Testis (tissue), 5 donors: ENCODE results near the gene MNX1. TPM values are rescaled to one million over a fixed set of nuclear protein-coding genes. Genes with fewer than 3 reads are reported as not detected.

Source experiments
- DNase-seq: peaks from one replicate; pipeline ENCODE4 v3.0.0-alpha.2; 2019
- H3K27ac ChIP-seq, 2 donors: fragments of 200-600 bp; sonication (generic); one replicate each; pipeline ENCODE4 v1.5.1; 2019
- H3K27me3 ChIP-seq: fragments of 200-600 bp; sonication (generic); one replicate; pipeline ENCODE4 v1.5.1; 2019
- H3K36me3 ChIP-seq: fragments of 200-600 bp; sonication (generic); one replicate; pipeline ENCODE4 v1.5.1; 2017; ENCODE audit warnings: low read depth; ENCODE audit errors: missing control alignments
- H3K4me1 ChIP-seq: fragments of 200-600 bp; sonication (generic); one replicate; pipeline ENCODE4 v1.5.1; 2019
- H3K4me3 ChIP-seq, 2 donors: fragments of 200-600 bp; sonication (generic); one replicate each; pipeline ENCODE4 v1.5.1; 2017 to 2019
- H3K9me3 ChIP-seq: fragments of 200-600 bp; sonication (generic); one replicate; pipeline ENCODE4 v1.5.1; 2017
- POLR2A ChIP-seq: fragments of 450-650 bp; IDR thresholded peaks from one replicate; pipeline ENCODE4 v1.6.1; 2017; ENCODE audit warnings: antibody characterized with exemption, mild to moderate bottlenecking, moderate library complexity
- WGBS, 2 donors: methylation state at CpG; one replicate each; pipeline ENCODE4 v1.1.5; 2018; 5-methylcytosine and 5-hydroxymethylcytosine counted together
- intact Hi-C: fragments of 100-400 bp; cut with DNase I; formaldehyde crosslinking; loops from one replicate; pipeline ENCODE4 v1.15.1; 2023; ENCODE audit warnings: low total_unique reads
- long read RNA-seq, 2 donors: transcript quantifications; one replicate each; lab custom pipeline, GENCODE V29; 2026
- polyA plus RNA-seq: library from polyadenylated mRNA; stranded (reverse); fragments of 350-450 nt; fragmentation: Illumina TruSeq; extraction: RNeasy Lipid Tissue Mini Kit (QIAGEN cat#74804); gene quantifications from one replicate; pipeline ENCODE4 v1.2.3, GENCODE V29; 2014; ENCODE audit warnings: low read depth, low replicate concordance; ENCODE audit not compliant: insufficient read depth
- total RNA-seq, 2 donors: library from RNA; depleted of rRNA; stranded (reverse); fragments of >200 nt; gene quantifications; one replicate each; pipeline ENCODE4 v1.2.3, GENCODE V29; 2016
- TF ChIP-seq, protein P1 (sequence below), 3 experiments: fragments of 450-650 bp in 2 of 3; fragments of 200-600 bp in 1 of 3; sonication (generic) in 1 of 3; IDR thresholded peaks; one replicate each; pipeline ENCODE4 v1.5.1; 2016 to 2019; ENCODE audit warnings: antibody characterized with exemption in 3 of 3, mild to moderate bottlenecking in 2 of 3, moderate library complexity in 1 of 3

MNX1 gene
- total RNA-seq (1 to 10 TPM; 3.0 to 3.3 TPM), polyA plus RNA-seq (1.5 TPM)
- long read RNA-seq, donor 1, partial matches to known transcripts = 0 of 2 reads
- long read RNA-seq, donor 1, other reads (novel, unspliced or antisense) = 0 of 2 reads
- long read RNA-seq, donor 2, partial matches to known transcripts = 0 of 1 reads
- long read RNA-seq, donor 2, other reads (novel, unspliced or antisense) = 0 of 1 reads

GRCh38 chr7:157010588-157011332, at the start of gene MNX1:
TSS of gene MNX1 (minus strand) at chr7:157010663. CDS start at chr7:157010350, 313 bp downstream.
- Histone ChIP-seq H3K36me3 (no peaks in the 10 kb centered on the region), H3K27ac (no peak within 1 kb of the TSS), H3K9me3 (no peaks in the 10 kb centered on the region), H3K4me1 (peaks cover 9% of the 10 kb centered on the region), H3K27me3 (no peaks in the 10 kb centered on the region), H3K4me3 (peak within 1 kb of the TSS; percentile 41 to 61)
- 0 to 1% methylated on average over 26 to 41 of the region's 87 CpGs for WGBS, 2 donors
- TF ChIP-seq, protein P1, sequence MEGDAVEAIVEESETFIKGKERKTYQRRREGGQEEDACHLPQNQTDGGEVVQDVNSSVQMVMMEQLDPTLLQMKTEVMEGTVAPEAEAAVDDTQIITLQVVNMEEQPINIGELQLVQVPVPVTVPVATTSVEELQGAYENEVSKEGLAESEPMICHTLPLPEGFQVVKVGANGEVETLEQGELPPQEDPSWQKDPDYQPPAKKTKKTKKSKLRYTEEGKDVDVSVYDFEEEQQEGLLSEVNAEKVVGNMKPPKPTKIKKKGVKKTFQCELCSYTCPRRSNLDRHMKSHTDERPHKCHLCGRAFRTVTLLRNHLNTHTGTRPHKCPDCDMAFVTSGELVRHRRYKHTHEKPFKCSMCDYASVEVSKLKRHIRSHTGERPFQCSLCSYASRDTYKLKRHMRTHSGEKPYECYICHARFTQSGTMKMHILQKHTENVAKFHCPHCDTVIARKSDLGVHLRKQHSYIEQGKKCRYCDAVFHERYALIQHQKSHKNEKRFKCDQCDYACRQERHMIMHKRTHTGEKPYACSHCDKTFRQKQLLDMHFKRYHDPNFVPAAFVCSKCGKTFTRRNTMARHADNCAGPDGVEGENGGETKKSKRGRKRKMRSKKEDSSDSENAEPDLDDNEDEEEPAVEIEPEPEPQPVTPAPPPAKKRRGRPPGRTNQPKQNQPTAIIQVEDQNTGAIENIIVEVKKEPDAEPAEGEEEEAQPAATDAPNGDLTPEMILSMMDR (IDR thresholded peaks at IDR 0.05) = no peak
- no peak for TF ChIP-seq POLR2A
- DNase-seq = peak; percentile 79
- intact Hi-C loops = no loop called here

- intact Hi-C loops = no loop called here
- no peak for DNase-seq
- H3K27me3 ChIP-seq = no peaks in the 10 kb centered on the region
- H3K4me3 ChIP-seq = no peak overlapping the region
- TF ChIP-seq, protein P1 (IDR thresholded peaks at IDR 0.05) = no peak
- TF ChIP-seq POLR2A = no peak
- no peaks in the 10 kb centered on the region for H3K9me3 ChIP-seq
- WGBS, 2 donors = 71 to 72% methylated on average over 4 of the region's 4 CpGs
- no peaks in the 10 kb centered on the region for H3K4me1 ChIP-seq
- H3K36me3 ChIP-seq = no peaks in the 10 kb centered on the region
- H3K27ac ChIP-seq = no peak overlapping the region
Measured at GRCh38 chr7:157059534-157059933, 49.1 kb upstream of the MNX1 start.

GRCh38 chr7:157058701-157059100, 48.2 kb upstream of the MNX1 start:
- Histone ChIP-seq H3K9me3 (no peaks in the 10 kb centered on the region), H3K4me3 (no peak overlapping the region), H3K27ac (no peak overlapping the region), H3K4me1 (no peaks in the 10 kb centered on the region), H3K36me3 (no peaks in the 10 kb centered on the region), H3K27me3 (no peaks in the 10 kb centered on the region)
- no peak for DNase-seq
- TF ChIP-seq, protein P1 (IDR thresholded peaks at IDR 0.05) = no peak
- TF ChIP-seq POLR2A = no peak
- WGBS, 2 donors = 87 to 92% methylated on average over 10 of the region's 10 CpGs
- intact Hi-C loops = no loop called here

- Histone ChIP-seq H3K4me3 (no peak overlapping the region), H3K27ac (no peak overlapping the region), H3K36me3 (no peaks in the 10 kb centered on the region), H3K9me3 (no peaks in the 10 kb centered on the region), H3K4me1 (no peaks in the 10 kb centered on the region), H3K27me3 (no peaks in the 10 kb centered on the region)
- 57 to 58% methylated on average over 8 of the region's 8 CpGs for WGBS, 2 donors
- intact Hi-C loops = no loop called here
- DNase-seq = no peak
- no peak for TF ChIP-seq POLR2A
- TF ChIP-seq, protein P1 (IDR thresholded peaks at IDR 0.05) = no peak
Measured at GRCh38 chr7:157058068-157058467, 47.6 kb upstream of the MNX1 start.
